Subcutaneous adipose tissue (tissue), 4 donors: ENCODE measurements around the gene ELMO1. TPM values are rescaled to one million over a fixed set of nuclear protein-coding genes. Genes with fewer than 3 reads are reported as not detected.

Experiments used
- CTCF ChIP-seq: fragments of 450-650 bp; IDR thresholded peaks from one replicate; pipeline ENCODE4 v1.5.1; 2016; ENCODE audit warnings: low read depth, mild to moderate bottlenecking, control low read depth, antibody characterized with exemption, moderate library complexity
- total RNA-seq, 4 donors: library from RNA; depleted of rRNA; stranded (reverse); fragments of >200 nt; gene quantifications; one replicate each; pipeline ENCODE4 v1.1.0, GENCODE V29; 2016

The ELMO1 gene
- total RNA-seq, 4 donors from 2014 or later: 97.1 to 129 (median 126) TPM

GRCh38 chr7:37491919-37492694 lies 43.4 kb upstream of the ELMO1 start:
- no peak for TF ChIP-seq CTCF

DNA sequence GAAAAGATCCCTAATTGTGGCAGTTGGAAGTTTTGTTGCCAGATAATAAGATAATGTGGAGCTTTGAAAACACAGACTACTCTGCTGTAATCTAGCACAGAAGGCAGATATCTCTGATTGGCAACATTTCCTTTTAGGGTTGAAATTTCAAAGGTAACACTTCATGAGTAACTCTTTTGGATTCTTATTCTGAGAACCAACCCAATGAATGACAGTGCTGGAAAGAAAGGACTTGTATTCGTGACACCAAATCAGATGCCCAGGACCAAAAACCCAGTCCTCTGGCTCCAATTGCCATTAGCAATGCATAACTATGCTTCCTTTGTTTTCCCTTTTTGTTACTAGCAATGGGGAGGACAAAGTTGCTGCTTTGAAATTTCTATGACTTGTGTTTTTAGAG lies 41.0 kb upstream of the ELMO1 start:
- TF ChIP-seq CTCF: no peak

DNA sequence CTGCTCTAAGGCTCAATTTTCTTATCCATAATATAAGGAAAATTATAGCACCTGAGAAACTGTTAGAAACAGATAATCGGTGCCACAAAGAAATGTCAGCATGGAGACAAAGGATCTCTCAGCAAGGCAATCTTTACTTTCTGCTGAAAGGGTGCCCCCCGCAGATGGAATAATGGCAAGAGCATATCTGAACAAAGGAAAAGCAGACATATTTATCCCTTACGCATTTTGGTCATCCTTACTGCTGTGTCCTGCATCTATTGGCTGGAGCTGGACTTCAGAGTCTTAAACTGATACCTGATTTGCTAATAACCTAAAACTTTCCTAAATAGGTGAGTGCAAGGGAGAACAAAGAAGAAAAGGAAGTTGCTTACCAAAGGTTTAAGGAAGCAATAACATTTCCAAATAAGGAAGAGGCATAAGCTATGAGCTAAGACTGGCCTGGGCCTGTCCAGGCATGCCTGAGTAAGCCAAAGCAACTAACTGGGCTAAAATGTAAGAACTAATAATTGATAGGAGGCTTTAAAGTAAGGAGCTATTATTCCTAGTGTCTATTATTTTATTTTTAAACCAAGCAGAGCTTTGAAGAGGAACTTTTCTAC lies 39.6 kb upstream of the ELMO1 start:
- TF ChIP-seq CTCF: no peak

GRCh38 chr7:37484426-37485073 lies 35.9 kb upstream of the ELMO1 start:
- no peak for TF ChIP-seq CTCF

- no peak for TF ChIP-seq CTCF
These were observed 35.0 kb upstream of the ELMO1 start for GRCh38 chr7:37483627-37484026.

DNA sequence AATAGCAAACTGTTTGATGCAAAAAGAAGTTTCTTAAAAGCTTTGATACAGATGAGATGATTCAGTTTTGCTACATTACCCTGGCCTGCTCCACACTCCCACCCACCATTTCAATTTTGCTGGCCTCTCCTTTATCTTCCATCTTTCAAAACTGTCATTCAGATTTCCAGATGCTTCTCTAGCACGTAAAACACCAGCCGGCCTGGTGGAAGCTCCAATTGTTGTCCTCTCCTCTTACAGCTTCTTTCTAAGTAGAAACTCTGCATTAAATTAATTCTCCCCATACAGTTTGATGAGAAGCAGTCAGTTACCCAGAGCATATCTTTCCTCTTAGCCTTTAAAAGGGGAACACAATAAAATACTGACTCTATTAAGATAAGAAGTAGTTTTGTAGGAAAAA lies 34.3 kb upstream of the ELMO1 start:
- TF ChIP-seq CTCF: no peak

- TF ChIP-seq CTCF: no peak
These were observed 33.8 kb upstream of the ELMO1 start for GRCh38 chr7:37482505-37482904.
